Measurements from ENCODE around the gene PPP3R2. TPM values are rescaled to one million over a fixed set of nuclear protein-coding genes. Genes with fewer than 3 reads are reported as not detected.

The PPP3R2 gene
- not detected in 2 replicates for total RNA-seq

GRCh38 chr9:101594796-101595195, at the start of gene PPP3R2:
TSS of gene PPP3R2 (minus strand) at chr9:101594969. CDS start at chr9:101594921, 48 bp downstream.

Other genes with a start within 250 kb of the PPP3R2 start
- gene BAAT, start 210.0 kb downstream of the PPP3R2 start, total RNA-seq: 0.12 TPM in 1 of 2 replicates, not detected in the other
- 7.5 and 8.3 TPM in 2 replicates for gene MRPL50, start 196.4 kb downstream of the PPP3R2 start, total RNA-seq
- gene ZNF189, start 196.1 kb downstream of the PPP3R2 start, total RNA-seq: 22.1 and 23.7 TPM in 2 replicates
- not detected in 2 replicates for gene ALDOB, start 159.2 kb downstream of the PPP3R2 start, total RNA-seq
- gene RNF20, start 61.1 kb downstream of the PPP3R2 start, total RNA-seq: 24.9 and 29.7 TPM in 2 replicates
- not detected in 2 replicates for gene GRIN3A, start 143.7 kb upstream of the PPP3R2 start, total RNA-seq